Measurements from ENCODE around the gene NPEPL1.
A peak's percentile ranks its signal among the peaks of the same experiment; 100 is the strongest.
"Not testable (repeated sequence)": the region's sequence is repeated elsewhere in the genome, so short reads cannot be mapped to it uniquely, and the experiment has no call there.

Gene NPEPL1

GRCh38 chr20:58692579-58693225, at the start of gene NPEPL1:
NPEPL1 (plus strand) TSS chr20:58692800; CDS start chr20:58692901, 101 bp downstream.
- no peaks in the 10 kb centered on the region for H3K27me3 ChIP-seq (ENCODE audit: insufficient read depth, low read length)

DNA sequence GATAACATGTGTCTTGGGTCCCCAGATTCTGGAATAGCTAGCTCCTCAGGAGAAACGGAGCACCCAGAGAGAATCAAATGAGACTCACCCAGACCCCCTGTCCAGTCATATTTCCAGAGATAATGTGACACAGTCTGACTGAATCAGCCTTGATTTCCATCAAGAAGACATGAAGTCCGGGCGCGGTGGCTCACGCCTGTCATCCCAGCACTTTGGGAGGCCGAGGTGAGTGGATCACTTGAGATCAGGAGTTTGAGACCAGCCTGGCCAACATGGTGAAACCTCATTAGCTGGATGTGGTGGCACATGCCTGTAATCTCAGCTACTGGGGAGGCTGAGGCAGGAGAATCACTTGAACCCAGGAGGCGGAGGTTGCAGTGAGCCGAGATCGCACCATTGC, 49.7 kb upstream of the NPEPL1 start:
- not testable (repeated sequence) for H3K9me3 ChIP-seq (ENCODE audit: low read length); H3K36me3 ChIP-seq (ENCODE audit: insufficient read depth, low read length); H2AFZ ChIP-seq (ENCODE audit: low read depth, low read length); H3K4me3 ChIP-seq (ENCODE audit: low read length); H3K27me3 ChIP-seq (ENCODE audit: insufficient read depth, low read length); H3K4me1 ChIP-seq (ENCODE audit: insufficient read depth, low read length)

More at GRCh38 chr20:58692579-58693225, at the start of gene NPEPL1:
- no peak within 1 kb of the TSS for H3K4me3 ChIP-seq (ENCODE audit: low read length)
- peaks cover 23% of the 10 kb centered on the region for H3K36me3 ChIP-seq (ENCODE audit: insufficient read depth, low read length)
- H3K9me3 ChIP-seq (ENCODE audit: low read length), result no peaks in the 10 kb centered on the region
- H2AFZ ChIP-seq (ENCODE audit: low read depth, low read length), result no peak within 1 kb of the TSS
- H3K4me1 ChIP-seq (ENCODE audit: insufficient read depth, low read length), result no peaks in the 10 kb centered on the region

GRCh38 chr20:58645412-58645968, 47.1 kb upstream of the NPEPL1 start:
- Histone ChIP-seq H2AFZ (ENCODE audit: low read depth, low read length) (no peak overlapping the region), H3K4me1 (ENCODE audit: insufficient read depth, low read length) (no peaks in the 10 kb centered on the region), H3K27me3 (ENCODE audit: insufficient read depth, low read length) (peaks cover 6% of the 10 kb centered on the region), H3K4me3 (ENCODE audit: low read length) (no peak overlapping the region), H3K36me3 (ENCODE audit: insufficient read depth, low read length) (no peaks in the 10 kb centered on the region), H3K9me3 (ENCODE audit: low read length) (no peaks in the 10 kb centered on the region)

DNA sequence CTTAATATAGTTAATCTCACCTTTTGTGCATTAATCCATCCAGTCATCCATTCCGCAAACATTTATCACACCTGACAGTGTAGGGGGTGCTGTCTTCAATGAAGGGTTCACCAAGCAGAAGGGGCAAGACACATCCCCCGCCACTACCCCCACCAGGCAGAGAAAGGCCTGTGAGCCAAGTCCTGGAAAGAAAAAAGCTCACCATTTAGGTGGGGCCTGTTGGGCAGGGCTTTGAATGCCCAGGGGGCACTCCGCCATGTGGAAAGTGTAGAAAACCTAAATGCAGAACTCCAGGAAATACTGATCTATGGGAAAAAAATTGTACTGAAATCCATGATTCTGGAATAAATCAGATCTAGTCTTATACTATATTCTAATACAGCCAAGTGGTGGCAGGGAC, 46.3 kb upstream of the NPEPL1 start:
- Histone ChIP-seq H3K36me3 (ENCODE audit: insufficient read depth, low read length) (no peaks in the 10 kb centered on the region), H3K27me3 (ENCODE audit: insufficient read depth, low read length) (peaks cover 6% of the 10 kb centered on the region), H3K9me3 (ENCODE audit: low read length) (no peaks in the 10 kb centered on the region), H2AFZ (ENCODE audit: low read depth, low read length) (no peak overlapping the region), H3K4me1 (ENCODE audit: insufficient read depth, low read length) (no peaks in the 10 kb centered on the region), H3K4me3 (ENCODE audit: low read length) (no peak overlapping the region)

DNA sequence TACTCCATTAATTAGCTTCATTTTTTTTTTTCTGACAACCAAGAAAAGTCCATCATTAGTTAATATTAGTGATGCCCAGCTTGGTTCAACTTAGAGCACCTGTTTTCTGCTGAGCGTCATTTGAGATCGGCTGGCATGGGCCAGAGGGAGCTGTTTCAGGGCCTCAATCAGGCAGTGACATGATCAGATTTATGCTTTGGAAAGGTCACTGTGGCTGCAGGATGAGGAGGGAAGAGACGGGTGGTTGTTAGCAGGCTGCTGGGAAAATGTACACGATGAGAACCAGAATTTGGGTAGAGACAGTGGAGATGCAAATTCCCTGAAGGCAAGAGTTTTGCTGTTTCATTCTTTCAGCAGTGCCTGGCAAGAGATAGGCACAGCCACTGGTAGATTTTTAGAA, 45.9 kb upstream of the NPEPL1 start:
- no peak overlapping the region for H3K4me3 ChIP-seq (ENCODE audit: low read length)
- no peaks in the 10 kb centered on the region for H3K9me3 ChIP-seq (ENCODE audit: low read length)
- H2AFZ ChIP-seq (ENCODE audit: low read depth, low read length), result no peak overlapping the region
- H3K36me3 ChIP-seq (ENCODE audit: insufficient read depth, low read length), result no peaks in the 10 kb centered on the region
- peaks cover 6% of the 10 kb centered on the region for H3K27me3 ChIP-seq (ENCODE audit: insufficient read depth, low read length)
- H3K4me1 ChIP-seq (ENCODE audit: insufficient read depth, low read length), result no peaks in the 10 kb centered on the region

- Histone ChIP-seq H2AFZ (ENCODE audit: low read depth, low read length) (no peak overlapping the region), H3K36me3 (ENCODE audit: insufficient read depth, low read length) (no peaks in the 10 kb centered on the region), H3K9me3 (ENCODE audit: low read length) (no peaks in the 10 kb centered on the region), H3K4me3 (ENCODE audit: low read length) (no peak overlapping the region), H3K27me3 (ENCODE audit: insufficient read depth, low read length) (peaks cover 6% of the 10 kb centered on the region), H3K4me1 (ENCODE audit: insufficient read depth, low read length) (no peaks in the 10 kb centered on the region)
Measured at GRCh38 chr20:58647162-58647795, 45.3 kb upstream of the NPEPL1 start.

DNA sequence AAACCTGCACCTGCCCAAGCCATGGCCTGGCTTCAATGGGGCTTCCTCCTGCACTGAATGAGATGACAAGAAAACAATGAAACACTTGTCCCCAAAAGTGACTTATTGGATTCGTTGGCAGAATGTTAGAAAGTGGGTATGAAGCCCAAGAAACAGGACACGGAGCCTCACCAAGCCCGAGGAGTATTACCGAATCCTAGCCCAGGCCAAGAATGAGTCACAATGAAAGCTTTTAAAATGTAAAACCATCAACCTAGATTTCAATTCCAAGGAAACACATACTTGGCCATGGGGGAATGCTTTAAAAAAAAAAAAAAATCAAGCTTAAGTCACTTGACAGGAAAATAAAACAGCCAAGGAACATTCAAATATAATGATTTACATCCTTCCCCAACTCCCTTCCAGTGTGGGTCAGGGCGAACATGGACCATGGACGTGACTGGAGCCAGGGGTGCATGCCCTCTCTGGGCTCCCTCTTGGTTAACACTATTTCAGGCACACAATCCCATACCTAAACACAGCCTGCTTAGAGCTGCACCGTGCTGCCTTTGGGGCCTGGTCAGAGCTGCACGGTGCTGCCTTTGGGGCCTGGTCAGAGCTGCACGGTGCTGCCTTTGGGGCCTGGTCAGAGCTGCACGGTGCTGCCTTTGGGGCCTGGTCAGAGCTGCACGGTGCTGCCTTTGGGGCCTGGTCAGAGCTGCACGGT, 44.7 kb upstream of the NPEPL1 start:
- Histone ChIP-seq H3K4me3 (ENCODE audit: low read length) (no peak overlapping the region), H3K9me3 (ENCODE audit: low read length) (no peaks in the 10 kb centered on the region), H3K36me3 (ENCODE audit: insufficient read depth, low read length) (no peaks in the 10 kb centered on the region), H3K4me1 (ENCODE audit: insufficient read depth, low read length) (peaks cover 2% of the 10 kb centered on the region), H2AFZ (ENCODE audit: low read depth, low read length) (no peak overlapping the region), H3K27me3 (ENCODE audit: insufficient read depth, low read length) (peaks cover 6% of the 10 kb centered on the region)

DNA sequence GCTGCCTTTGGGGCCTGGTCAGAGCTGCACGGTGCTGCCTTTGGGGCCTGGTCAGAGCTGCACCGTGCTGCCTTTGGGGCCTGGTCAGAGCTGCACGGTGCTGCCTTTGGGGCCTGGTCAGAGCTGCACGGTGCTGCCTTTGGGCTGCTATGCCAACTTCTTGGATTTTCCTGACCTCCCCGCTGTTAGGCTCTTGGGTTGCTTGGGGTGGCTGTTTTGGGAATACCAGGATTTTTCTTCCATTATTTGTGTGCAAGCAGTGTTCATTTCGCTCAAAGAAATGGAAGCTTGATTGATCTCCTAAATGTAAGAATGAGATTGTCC, 44.1 kb upstream of the NPEPL1 start:
- H2AFZ ChIP-seq (ENCODE audit: low read depth, low read length); H3K4me3 ChIP-seq (ENCODE audit: low read length); H3K36me3 ChIP-seq (ENCODE audit: insufficient read depth, low read length); H3K4me1 ChIP-seq (ENCODE audit: insufficient read depth, low read length); H3K27me3 ChIP-seq (ENCODE audit: insufficient read depth, low read length); H3K9me3 ChIP-seq (ENCODE audit: low read length): not testable (repeated sequence)

- H3K4me3 ChIP-seq (ENCODE audit: low read length), result no peak overlapping the region
- peaks cover 17% of the 10 kb centered on the region for H3K4me1 ChIP-seq (ENCODE audit: insufficient read depth, low read length)
- H3K27me3 ChIP-seq (ENCODE audit: insufficient read depth, low read length), result peaks cover 3% of the 10 kb centered on the region
- no peak overlapping the region for H2AFZ ChIP-seq (ENCODE audit: low read depth, low read length)
- no peaks in the 10 kb centered on the region for H3K9me3 ChIP-seq (ENCODE audit: low read length)
- no peaks in the 10 kb centered on the region for H3K36me3 ChIP-seq (ENCODE audit: insufficient read depth, low read length)
Measured at GRCh38 chr20:58649288-58650180, 43.1 kb upstream of the NPEPL1 start.

DNA sequence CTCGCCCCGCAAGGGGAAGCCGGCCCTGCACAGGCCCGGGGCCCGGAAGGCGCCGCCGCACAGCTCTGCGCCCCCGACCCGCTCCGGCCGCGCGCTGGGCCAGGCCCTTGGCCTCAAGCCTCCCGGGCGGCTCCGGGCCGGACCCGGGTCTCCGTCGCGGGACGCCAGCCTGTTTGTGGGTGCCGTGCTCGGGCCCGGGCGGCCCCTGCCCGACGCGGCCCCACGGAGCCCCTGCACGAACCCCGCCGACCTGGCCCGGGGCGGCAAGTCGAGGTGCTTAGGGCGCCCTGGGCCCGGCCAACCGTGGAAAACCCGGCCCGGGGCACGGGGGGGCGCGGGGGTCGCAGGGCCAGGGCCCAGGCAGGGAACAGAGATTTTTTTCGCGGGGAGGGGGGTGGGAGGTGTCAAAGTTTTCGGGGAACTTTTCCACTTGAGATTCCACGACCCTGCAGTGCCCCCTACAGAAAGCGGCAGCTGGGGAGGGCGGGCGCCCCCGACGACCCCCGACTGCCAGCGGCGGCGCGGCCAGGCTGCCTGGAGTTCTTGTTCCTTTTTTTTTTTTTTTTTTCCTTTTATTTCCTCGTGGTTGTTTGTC, 42.3 kb upstream of the NPEPL1 start:
- Histone ChIP-seq H3K27me3 (ENCODE audit: insufficient read depth, low read length) (peaks cover 3% of the 10 kb centered on the region), H2AFZ (ENCODE audit: low read depth, low read length) (peak overlapping the region; percentile 36), H3K4me3 (ENCODE audit: low read length) (peak overlapping the region; percentile 65), H3K4me1 (ENCODE audit: insufficient read depth, low read length) (peaks cover 23% of the 10 kb centered on the region), H3K36me3 (ENCODE audit: insufficient read depth, low read length) (no peaks in the 10 kb centered on the region), H3K9me3 (ENCODE audit: low read length) (no peaks in the 10 kb centered on the region)

- peaks cover 3% of the 10 kb centered on the region for H3K27me3 ChIP-seq (ENCODE audit: insufficient read depth, low read length)
- no peaks in the 10 kb centered on the region for H3K36me3 ChIP-seq (ENCODE audit: insufficient read depth, low read length)
- H3K4me3 ChIP-seq (ENCODE audit: low read length), result peak within 1 kb of the TSS; percentile 65
- H3K4me1 ChIP-seq (ENCODE audit: insufficient read depth, low read length), result peaks cover 30% of the 10 kb centered on the region
- H3K9me3 ChIP-seq (ENCODE audit: low read length), result no peaks in the 10 kb centered on the region
- H2AFZ ChIP-seq (ENCODE audit: low read depth, low read length), result peak within 1 kb of the TSS; percentile 36
Measured at GRCh38 chr20:58650776-58651558, 41.6 kb upstream of the NPEPL1 start, which contains the start of gene STX16. STX16 (plus strand) TSS chr20:58651283; CDS start chr20:58652007, 724 bp downstream.

- Histone ChIP-seq H3K4me1 (ENCODE audit: insufficient read depth, low read length) (peaks cover 36% of the 10 kb centered on the region), H3K9me3 (ENCODE audit: low read length) (no peaks in the 10 kb centered on the region), H3K27me3 (ENCODE audit: insufficient read depth, low read length) (peaks cover 3% of the 10 kb centered on the region), H3K4me3 (ENCODE audit: low read length) (peak overlapping the region; percentile 65), H3K36me3 (ENCODE audit: insufficient read depth, low read length) (peaks cover 2% of the 10 kb centered on the region), H2AFZ (ENCODE audit: low read depth, low read length) (peak overlapping the region; percentile 36)
Measured at GRCh38 chr20:58651559-58651945, 41.0 kb upstream of the NPEPL1 start.
